ENCODE measurements around the gene PDLIM7.

DNA sequence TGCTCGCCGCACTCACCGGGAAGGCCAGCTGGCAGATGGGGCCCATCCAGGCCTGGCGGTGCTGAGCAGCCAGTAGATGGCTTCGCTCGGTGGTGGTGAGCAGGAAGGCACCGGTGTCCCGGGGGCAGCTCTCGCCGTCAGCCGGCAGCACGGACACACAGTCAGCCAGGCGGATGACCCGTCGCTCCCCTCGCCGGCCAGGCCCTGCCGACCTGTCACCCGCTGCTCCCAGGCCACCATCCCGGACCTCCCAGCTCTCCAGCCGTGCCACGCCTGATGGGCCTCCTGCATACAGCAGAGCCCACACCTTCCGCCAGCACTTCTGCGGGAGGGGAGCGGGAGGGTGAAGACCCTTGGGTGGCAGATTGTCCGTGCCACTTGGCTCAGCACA is 10.8 kb upstream of the PDLIM7 start:
- TF ChIP-seq, protein P1, sequence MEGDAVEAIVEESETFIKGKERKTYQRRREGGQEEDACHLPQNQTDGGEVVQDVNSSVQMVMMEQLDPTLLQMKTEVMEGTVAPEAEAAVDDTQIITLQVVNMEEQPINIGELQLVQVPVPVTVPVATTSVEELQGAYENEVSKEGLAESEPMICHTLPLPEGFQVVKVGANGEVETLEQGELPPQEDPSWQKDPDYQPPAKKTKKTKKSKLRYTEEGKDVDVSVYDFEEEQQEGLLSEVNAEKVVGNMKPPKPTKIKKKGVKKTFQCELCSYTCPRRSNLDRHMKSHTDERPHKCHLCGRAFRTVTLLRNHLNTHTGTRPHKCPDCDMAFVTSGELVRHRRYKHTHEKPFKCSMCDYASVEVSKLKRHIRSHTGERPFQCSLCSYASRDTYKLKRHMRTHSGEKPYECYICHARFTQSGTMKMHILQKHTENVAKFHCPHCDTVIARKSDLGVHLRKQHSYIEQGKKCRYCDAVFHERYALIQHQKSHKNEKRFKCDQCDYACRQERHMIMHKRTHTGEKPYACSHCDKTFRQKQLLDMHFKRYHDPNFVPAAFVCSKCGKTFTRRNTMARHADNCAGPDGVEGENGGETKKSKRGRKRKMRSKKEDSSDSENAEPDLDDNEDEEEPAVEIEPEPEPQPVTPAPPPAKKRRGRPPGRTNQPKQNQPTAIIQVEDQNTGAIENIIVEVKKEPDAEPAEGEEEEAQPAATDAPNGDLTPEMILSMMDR (IDR thresholded peaks at IDR 0.05) = no peak
- TF ChIP-seq EZH2 (IDR thresholded peaks at IDR 0.05) (no peak), EZH2phosphoT487 (IDR thresholded peaks at IDR 0.05) (no peak)
